ENCODE measurements around the gene ANK3. TPM values are rescaled to one million over a fixed set of nuclear protein-coding genes. Genes with fewer than 3 reads are reported as not detected.
"Not testable (repeated sequence)": the region's sequence is repeated elsewhere in the genome, so short reads cannot be mapped to it uniquely, and the experiment has no call there.

The ANK3 gene
- total RNA-seq, 8 experiments from 2014 or later, result 8.1 to 191 (median 78.3) TPM

- WGBS, 10 experiments, result 58 to 100% (median 88%) methylated on average over 1 to 3 of the region's 3 CpGs
- ATAC-seq (replicated peaks in 6 of 8), result no peak
- in situ Hi-C loops (cut with MboI; ENCODE audit: low pct_unique_long_range_greater_than_20kb in 2 of 9, low sequenced_read_pairs in 9 of 9, unreplicated experiment in 9 of 9), result no loop called here
- Histone ChIP-seq H3K4me3 (no peak overlapping the region), H3K27ac (no peak overlapping the region), H3K4me1 (replicated peaks in 1 of 2) (no peaks in the 10 kb centered on the region)
Observed at GRCh38 chr10:60050366-60050765, 339.3 kb downstream of the ANK3 start.

DNA sequence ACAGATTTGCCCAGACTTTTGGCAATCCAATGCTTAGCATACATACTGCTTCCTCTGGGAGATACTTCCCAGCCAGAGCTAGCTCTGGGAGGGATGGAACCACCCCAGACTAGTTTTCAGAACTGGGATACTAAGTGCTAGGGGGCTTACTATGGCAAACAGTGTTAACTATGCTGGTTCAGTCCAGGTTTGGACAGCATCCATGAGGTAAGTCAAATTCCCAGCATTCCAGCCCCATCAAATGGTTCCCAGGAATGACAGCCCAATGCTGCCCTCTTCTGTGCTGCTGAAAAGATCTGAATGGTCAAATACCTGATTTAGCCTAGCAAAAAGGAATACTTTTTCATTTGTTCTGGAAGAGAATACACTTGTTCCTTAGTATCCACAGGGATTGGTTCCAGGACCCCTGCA, 341.6 kb downstream of the ANK3 start:
- ATAC-seq (replicated peaks in 6 of 8), result peak in 3 of 8 experiments; percentile 29 to 63 (median 35)
- in situ Hi-C loops (cut with MboI; ENCODE audit: low pct_unique_long_range_greater_than_20kb in 2 of 9, low sequenced_read_pairs in 9 of 9, unreplicated experiment in 9 of 9), result loop anchor here in 3 of 9 experiments (25.0 kb wide), 3 partner anchors 186 to 411 kb away; no protein-coding TSS in a partner anchor
- no peak overlapping the region for H3K4me3 ChIP-seq
- no peak overlapping the region for H3K27ac ChIP-seq
- H3K4me1 ChIP-seq (replicated peaks in 1 of 2), result peaks cover 0 to 7% of the 10 kb centered on the region in 2 donors

- ATAC-seq (replicated peaks in 6 of 8), result no peak
- Histone ChIP-seq H3K4me1 (replicated peaks in 1 of 2) (peaks cover 0 to 9% of the 10 kb centered on the region in 2 donors), H3K4me3 (no peak overlapping the region), H3K27ac (no peak overlapping the region)
- in situ Hi-C loops (cut with MboI; ENCODE audit: low pct_unique_long_range_greater_than_20kb in 2 of 9, low sequenced_read_pairs in 9 of 9, unreplicated experiment in 9 of 9), result loop anchor here in 3 of 9 experiments (25.0 kb wide), 3 partner anchors 183 to 408 kb away; no protein-coding TSS in a partner anchor
Observed at GRCh38 chr10:60045571-60045970, 344.1 kb downstream of the ANK3 start.

DNA sequence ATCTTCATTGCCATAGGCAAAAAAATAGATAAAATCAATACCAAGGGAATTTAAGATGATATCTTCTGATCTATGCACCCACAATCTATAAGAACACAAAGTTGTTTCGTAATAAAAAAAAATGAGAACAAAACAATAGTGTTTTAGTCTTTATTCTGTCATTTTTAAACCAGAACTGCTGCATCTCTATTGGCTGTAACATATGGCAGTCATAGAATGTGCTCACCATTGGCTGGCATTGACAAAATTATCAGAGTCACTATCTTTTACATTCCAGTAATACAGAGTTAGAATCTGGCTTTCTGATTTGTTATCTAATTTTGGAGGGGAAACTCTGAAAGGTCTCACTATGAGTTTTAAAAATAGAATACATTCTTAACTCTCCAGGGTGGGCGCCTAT, 344.7 kb downstream of the ANK3 start:
- no peak overlapping the region for H3K27ac ChIP-seq
- peaks cover 0 to 9% of the 10 kb centered on the region in 2 donors for H3K4me1 ChIP-seq (replicated peaks in 1 of 2)
- in situ Hi-C loops (cut with MboI; ENCODE audit: low pct_unique_long_range_greater_than_20kb in 2 of 9, low sequenced_read_pairs in 9 of 9, unreplicated experiment in 9 of 9), result loop anchor here in 3 of 9 experiments (25.0 kb wide), 3 partner anchors 183 to 408 kb away; no protein-coding TSS in a partner anchor
- 83 to 100% (median 95%) methylated on average over 1 to 2 of the region's 2 CpGs; no CpG with 5 or more reads in 1 of the 10 experiments for WGBS, 10 experiments
- no peak for ATAC-seq (replicated peaks in 6 of 8)
- H3K4me3 ChIP-seq, result no peak overlapping the region

DNA sequence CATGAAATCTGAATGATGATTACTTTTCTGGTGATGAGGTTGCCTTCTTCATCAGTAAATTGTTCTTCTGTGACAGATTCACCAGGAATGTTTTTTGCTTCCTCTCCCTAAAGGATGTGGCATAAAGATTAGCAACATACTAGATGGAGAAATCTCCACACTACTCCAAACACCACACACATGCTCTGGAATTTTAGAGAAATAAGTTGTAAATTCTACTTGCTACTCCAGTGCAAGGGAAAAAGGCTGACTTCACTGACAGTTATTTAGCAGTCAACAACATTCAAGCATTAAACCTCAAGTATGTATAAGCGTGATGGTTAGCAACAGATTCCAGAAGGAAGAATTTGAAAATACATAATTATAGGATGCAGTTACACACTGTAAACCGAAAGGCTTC, 345.4 kb downstream of the ANK3 start:
- in situ Hi-C loops (cut with MboI; ENCODE audit: low pct_unique_long_range_greater_than_20kb in 2 of 9, low sequenced_read_pairs in 9 of 9, unreplicated experiment in 9 of 9), result loop anchor here in 3 of 9 experiments (25.0 kb wide), 3 partner anchors 182 to 407 kb away; no protein-coding TSS in a partner anchor
- Histone ChIP-seq H3K27ac (no peak overlapping the region), H3K4me1 (replicated peaks in 1 of 2) (peaks cover 0 to 9% of the 10 kb centered on the region in 2 donors), H3K4me3 (no peak overlapping the region)
- 41 to 100% (median 92%) methylated on average over 1 to 2 of the region's 2 CpGs; no CpG with 5 or more reads in 1 of the 10 experiments for WGBS, 10 experiments
- ATAC-seq (replicated peaks in 6 of 8), result no peak

GRCh38 chr10:60043561-60044241, 346.0 kb downstream of the ANK3 start:
- no peak overlapping the region for H3K4me3 ChIP-seq

GRCh38 chr10:60042914-60043313, 346.8 kb downstream of the ANK3 start:
- in situ Hi-C loops (cut with MboI; ENCODE audit: low pct_unique_long_range_greater_than_20kb in 2 of 9, low sequenced_read_pairs in 9 of 9, unreplicated experiment in 9 of 9), result loop anchor here in 3 of 9 experiments (25.0 kb wide), 3 partner anchors 181 to 406 kb away; no protein-coding TSS in a partner anchor
- no peak overlapping the region for H3K27ac ChIP-seq
- WGBS, 10 experiments, result 30 to 100% (median 86%) methylated on average over 1 to 2 of the region's 2 CpGs; no CpG with 5 or more reads in 2 of the 10 experiments

More at GRCh38 chr10:60043561-60044241, 346.0 kb downstream of the ANK3 start:
- 1 to 100% (median 65%) methylated on average over 2 to 6 of the region's 6 CpGs; no CpG with 5 or more reads in 1 of the 10 experiments for WGBS, 10 experiments
- Histone ChIP-seq H3K4me1 (replicated peaks in 1 of 2) (peaks cover 0 to 9% of the 10 kb centered on the region in 2 donors), H3K27ac (no peak overlapping the region)
- in situ Hi-C loops (cut with MboI; ENCODE audit: low pct_unique_long_range_greater_than_20kb in 2 of 9, low sequenced_read_pairs in 9 of 9, unreplicated experiment in 9 of 9), result loop anchor here in 3 of 9 experiments (25.0 kb wide), 3 partner anchors 181 to 406 kb away; no protein-coding TSS in a partner anchor
- peak in 3 of 8 experiments; percentile 22 to 67 (median 57) for ATAC-seq (replicated peaks in 6 of 8)

GRCh38 chr10:60042262-60042661, 347.4 kb downstream of the ANK3 start:
- no peak overlapping the region for H3K4me3 ChIP-seq
- ATAC-seq (replicated peaks in 6 of 8), result no peak
- in situ Hi-C loops (cut with MboI; ENCODE audit: low pct_unique_long_range_greater_than_20kb in 2 of 9, low sequenced_read_pairs in 9 of 9, unreplicated experiment in 9 of 9), result loop anchor here in 3 of 9 experiments (25.0 kb wide), 3 partner anchors 180 to 405 kb away; no protein-coding TSS in a partner anchor
- H3K4me1 ChIP-seq (replicated peaks in 1 of 2), result peaks cover 0 to 9% of the 10 kb centered on the region in 2 donors
- H3K27ac ChIP-seq, result no peak overlapping the region
- 34 to 100% (median 66%) methylated on average over 1 to 5 of the region's 5 CpGs for WGBS, 10 experiments

More at GRCh38 chr10:60042914-60043313, 346.8 kb downstream of the ANK3 start:
- peaks cover 0 to 9% of the 10 kb centered on the region in 2 donors for H3K4me1 ChIP-seq (replicated peaks in 1 of 2)
- ATAC-seq (replicated peaks in 6 of 8), result peak in 2 of 8 experiments; percentile 24 to 49
- no peak overlapping the region for H3K4me3 ChIP-seq

DNA sequence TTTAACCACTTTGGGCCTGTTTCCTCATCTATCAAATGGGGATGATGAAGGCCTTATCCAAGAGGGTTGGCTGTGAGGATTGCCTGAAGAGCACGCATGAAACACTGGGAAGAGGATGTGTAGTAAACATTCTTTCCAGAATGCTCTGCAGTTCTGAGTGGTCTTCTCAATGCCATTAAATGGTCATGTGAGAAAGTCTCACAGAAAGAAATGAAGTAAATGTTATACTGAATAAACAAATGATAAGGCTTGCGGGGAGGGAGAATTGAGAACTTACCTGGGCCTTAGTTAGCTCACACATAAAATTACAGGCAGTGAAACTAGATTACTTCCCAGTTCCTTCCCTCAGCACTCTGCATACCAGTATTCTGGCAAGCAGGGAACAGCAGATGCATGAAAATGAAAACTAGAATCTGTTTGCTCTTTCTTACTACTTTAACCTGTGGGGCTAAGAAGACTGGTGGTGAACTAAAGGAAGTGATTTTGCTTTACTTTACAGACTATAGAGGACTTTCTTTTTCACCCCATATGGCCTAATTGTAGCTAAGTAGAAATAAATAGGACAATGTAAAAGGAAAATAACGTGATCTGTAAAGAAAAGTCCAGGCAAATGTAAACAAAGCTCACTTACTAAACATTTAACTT, 348.1 kb downstream of the ANK3 start:
- in situ Hi-C loops (cut with MboI; ENCODE audit: low pct_unique_long_range_greater_than_20kb in 2 of 9, low sequenced_read_pairs in 9 of 9, unreplicated experiment in 9 of 9), result loop anchor here in 3 of 9 experiments (25.0 kb wide), 3 partner anchors 179 to 404 kb away; no protein-coding TSS in a partner anchor
- peaks cover 0 to 9% of the 10 kb centered on the region in 2 donors for H3K4me1 ChIP-seq (replicated peaks in 1 of 2)
- no peak for ATAC-seq (replicated peaks in 6 of 8)
- no peak overlapping the region for H3K4me3 ChIP-seq
- 33 to 100% (median 86%) methylated on average over 1 to 3 of the region's 3 CpGs; no CpG with 5 or more reads in 1 of the 10 experiments for WGBS, 10 experiments
- H3K27ac ChIP-seq, result no peak overlapping the region

GRCh38 chr10:60040014-60040662, 349.5 kb downstream of the ANK3 start:
- in situ Hi-C loops (cut with MboI; ENCODE audit: low pct_unique_long_range_greater_than_20kb in 2 of 9, low sequenced_read_pairs in 9 of 9, unreplicated experiment in 9 of 9), result loop anchor here in 3 of 9 experiments (25.0 kb wide), 3 partner anchors 178 to 403 kb away; no protein-coding TSS in a partner anchor
- no peak for ATAC-seq (replicated peaks in 6 of 8)
- H3K27ac ChIP-seq, result no peak overlapping the region
- H3K4me1 ChIP-seq (replicated peaks in 1 of 2), result peaks cover 0 to 9% of the 10 kb centered on the region in 2 donors
- no peak overlapping the region for H3K4me3 ChIP-seq
- WGBS, 10 experiments, result 17 to 100% (median 68%) methylated on average over 1 to 3 of the region's 3 CpGs; no CpG with 5 or more reads in 1 of the 10 experiments

DNA sequence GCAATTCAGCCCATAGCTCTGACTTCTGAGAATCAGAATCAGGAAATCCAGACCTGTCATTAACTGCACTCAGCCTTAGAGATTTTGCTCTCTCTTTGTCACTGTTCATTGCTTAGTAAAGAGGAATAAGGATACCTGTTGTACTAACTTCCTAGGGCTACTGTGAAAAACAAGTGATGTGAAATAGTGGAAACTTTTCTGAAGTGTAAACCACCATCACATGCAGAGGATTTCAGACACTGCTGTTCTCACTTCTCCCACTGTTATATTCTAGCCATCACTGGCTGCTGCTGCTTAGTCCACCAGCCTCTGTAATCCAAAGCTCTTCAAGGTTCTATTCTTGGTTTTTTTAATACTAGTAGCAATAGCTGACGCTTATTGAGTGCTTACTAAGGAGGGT, 353.7 kb downstream of the ANK3 start:
- ATAC-seq (replicated peaks in 6 of 8), result no peak
- no peak overlapping the region for H3K27ac ChIP-seq
- WGBS, 10 experiments, result 33 to 60% methylated on average over 1 of the region's 1 CpG; no CpG with 5 or more reads in 8 of the 10 experiments
- no peak overlapping the region for H3K4me3 ChIP-seq
- in situ Hi-C loops (cut with MboI; ENCODE audit: low pct_unique_long_range_greater_than_20kb in 2 of 9, low sequenced_read_pairs in 9 of 9, unreplicated experiment in 9 of 9), result loop anchor here in 3 of 9 experiments (25.0 kb wide), 3 partner anchors 174 to 399 kb away; no protein-coding TSS in a partner anchor
- no peaks in the 10 kb centered on the region for H3K4me1 ChIP-seq (replicated peaks in 1 of 2)

- not testable (repeated sequence) for H3K4me3 ChIP-seq; ATAC-seq (replicated peaks in 6 of 8); H3K4me1 ChIP-seq (replicated peaks in 1 of 2); H3K27ac ChIP-seq
- 92 to 100% (median 100%) methylated on average over 1 to 5 of the region's 5 CpGs; no CpG with 5 or more reads in 1 of the 10 experiments for WGBS, 10 experiments
- in situ Hi-C loops (cut with MboI; ENCODE audit: low pct_unique_long_range_greater_than_20kb in 2 of 9, low sequenced_read_pairs in 9 of 9, unreplicated experiment in 9 of 9), result loop anchor here in 3 of 9 experiments (25.0 kb wide), 3 partner anchors 173 to 398 kb away; no protein-coding TSS in a partner anchor
Observed at GRCh38 chr10:60035375-60035774, 354.3 kb downstream of the ANK3 start.
